ENCODE results near the gene HERC4.
A peak's percentile ranks its signal among the peaks of the same experiment; 100 is the strongest.

Gene HERC4, protein sequence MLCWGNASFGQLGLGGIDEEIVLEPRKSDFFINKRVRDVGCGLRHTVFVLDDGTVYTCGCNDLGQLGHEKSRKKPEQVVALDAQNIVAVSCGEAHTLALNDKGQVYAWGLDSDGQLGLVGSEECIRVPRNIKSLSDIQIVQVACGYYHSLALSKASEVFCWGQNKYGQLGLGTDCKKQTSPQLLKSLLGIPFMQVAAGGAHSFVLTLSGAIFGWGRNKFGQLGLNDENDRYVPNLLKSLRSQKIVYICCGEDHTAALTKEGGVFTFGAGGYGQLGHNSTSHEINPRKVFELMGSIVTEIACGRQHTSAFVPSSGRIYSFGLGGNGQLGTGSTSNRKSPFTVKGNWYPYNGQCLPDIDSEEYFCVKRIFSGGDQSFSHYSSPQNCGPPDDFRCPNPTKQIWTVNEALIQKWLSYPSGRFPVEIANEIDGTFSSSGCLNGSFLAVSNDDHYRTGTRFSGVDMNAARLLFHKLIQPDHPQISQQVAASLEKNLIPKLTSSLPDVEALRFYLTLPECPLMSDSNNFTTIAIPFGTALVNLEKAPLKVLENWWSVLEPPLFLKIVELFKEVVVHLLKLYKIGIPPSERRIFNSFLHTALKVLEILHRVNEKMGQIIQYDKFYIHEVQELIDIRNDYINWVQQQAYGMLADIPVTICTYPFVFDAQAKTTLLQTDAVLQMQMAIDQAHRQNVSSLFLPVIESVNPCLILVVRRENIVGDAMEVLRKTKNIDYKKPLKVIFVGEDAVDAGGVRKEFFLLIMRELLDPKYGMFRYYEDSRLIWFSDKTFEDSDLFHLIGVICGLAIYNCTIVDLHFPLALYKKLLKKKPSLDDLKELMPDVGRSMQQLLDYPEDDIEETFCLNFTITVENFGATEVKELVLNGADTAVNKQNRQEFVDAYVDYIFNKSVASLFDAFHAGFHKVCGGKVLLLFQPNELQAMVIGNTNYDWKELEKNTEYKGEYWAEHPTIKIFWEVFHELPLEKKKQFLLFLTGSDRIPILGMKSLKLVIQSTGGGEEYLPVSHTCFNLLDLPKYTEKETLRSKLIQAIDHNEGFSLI

DNA sequence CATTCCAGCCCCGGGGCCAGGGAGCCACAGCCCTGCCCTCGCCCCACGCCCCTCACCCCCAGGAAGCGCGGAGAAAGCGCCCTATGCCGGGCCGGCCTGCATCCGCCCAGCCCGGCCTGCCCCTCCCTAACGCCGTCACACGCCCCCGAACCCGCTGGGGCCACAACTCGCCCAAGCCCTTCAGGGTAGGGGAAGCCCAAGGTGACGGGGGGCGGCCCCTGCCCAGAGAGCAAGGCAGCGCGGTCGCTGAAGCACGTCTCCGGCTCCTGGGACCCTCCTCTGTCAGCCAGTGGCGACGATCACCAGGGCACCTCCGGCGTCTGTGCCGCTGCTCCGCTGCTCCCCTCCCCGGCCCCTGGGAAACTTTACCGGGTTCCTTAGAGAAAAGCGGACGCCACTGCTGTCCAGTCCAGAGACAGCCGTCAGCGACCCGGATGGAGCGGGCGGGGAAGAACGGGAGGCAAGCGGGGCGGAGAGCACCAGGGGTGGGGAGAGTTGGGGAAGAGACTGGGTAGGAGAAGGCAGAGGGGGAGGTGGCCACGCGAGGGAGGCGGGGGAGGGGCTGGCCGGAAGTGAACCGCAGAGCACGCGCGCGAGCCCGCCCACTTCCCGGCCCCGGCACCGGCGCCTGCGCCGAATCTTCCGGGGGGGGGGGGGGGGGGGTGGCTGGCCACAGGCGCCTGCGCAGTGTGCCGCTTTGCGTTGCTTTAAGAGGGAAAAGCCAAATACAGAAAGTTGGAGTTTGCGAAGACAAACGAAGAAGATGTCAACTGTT lies at the start of gene HERC4:
TSS of gene HERC4 (minus strand) at position 509 of the 775 bp plus-strand sequence. CDS start 2,175 bp downstream, outside the sequence.
- DNase-seq, result peak; percentile 74 to 94 (median 82)

GRCh38 chr10:68124718-68125117 lies 49.6 kb upstream of the HERC4 start:
- DNase-seq, result no peak

GRCh38 chr10:68121852-68122251 lies 46.8 kb upstream of the HERC4 start:
- no peak for DNase-seq

DNA sequence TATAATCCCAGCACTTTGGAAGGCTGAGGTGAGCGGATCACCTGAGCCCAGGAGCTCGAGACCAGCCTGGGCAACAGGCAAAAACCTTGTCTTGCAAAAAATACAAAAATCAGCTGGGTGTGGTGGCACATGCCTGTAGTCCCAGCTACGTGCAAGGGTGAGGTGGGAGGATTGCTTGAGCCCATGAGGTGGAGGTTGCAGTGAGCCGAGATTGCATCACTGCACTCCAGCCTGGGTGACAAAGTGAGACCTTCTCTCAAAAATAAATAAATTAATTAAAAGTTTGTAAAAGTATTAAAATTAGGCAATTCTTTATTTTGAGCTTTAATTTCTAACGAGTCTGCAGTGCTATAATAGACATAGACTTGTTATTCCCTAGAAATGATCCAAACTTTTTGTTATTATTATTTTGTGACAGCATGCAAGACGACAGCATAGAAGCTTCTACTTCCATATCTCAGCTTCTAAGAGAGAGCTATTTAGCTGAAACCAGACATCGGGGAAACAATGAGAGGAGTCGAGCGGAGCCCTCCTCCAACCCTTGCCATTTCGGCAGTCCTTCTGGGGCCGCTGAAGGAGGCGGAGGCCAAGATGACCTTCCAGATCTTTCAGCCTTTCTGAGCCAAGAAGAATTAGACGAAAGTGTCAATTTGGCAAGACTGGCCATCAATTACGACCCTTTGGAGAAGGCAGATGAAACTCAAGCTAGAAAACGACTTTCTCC lies 46.1 kb upstream of the HERC4 start:
- DNase-seq, result no peak

GRCh38 chr10:68118657-68119056 lies 43.6 kb upstream of the HERC4 start:
- no peak for DNase-seq

- DNase-seq, result no peak
These were observed 37.8 kb upstream of the HERC4 start for GRCh38 chr10:68112837-68113236.

DNA sequence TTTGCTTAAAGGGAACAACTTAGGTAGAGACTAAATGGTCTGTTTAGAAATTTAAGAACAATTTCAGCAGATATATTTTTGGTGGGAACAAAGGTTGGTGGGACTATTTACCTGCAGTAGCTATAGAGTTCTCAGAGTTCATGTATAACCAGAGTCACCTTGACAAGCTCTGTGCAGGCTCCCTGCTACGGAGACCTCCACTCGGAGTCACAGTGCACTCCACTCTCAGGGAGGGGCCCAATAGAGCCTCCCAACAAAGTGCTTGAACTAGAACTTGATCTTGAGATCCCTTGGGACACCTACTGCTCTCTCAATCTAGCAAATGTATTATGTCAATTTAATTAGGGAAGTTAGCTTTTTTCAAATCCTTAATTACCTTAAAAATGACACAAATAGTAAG lies 36.5 kb upstream of the HERC4 start:
- no peak for DNase-seq

DNA sequence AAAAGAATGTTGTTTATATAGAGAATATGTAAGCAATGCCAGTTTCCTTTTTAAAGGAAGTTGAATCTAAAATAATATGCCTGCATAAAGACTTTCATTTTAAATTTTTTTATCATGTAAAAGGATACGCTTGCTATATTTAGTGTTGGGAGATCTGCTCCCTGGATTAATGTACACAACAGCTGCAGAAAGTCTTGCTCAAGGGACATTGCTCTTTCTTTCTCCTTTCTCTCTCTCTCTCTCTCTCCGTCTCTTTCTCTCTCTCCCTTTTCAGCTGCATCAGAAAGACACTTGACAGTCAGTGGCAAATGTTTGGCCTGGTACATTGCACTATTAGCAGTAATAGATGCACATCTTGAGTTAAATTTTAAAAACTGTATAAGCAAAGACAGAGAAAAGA lies 34.9 kb upstream of the HERC4 start:
- DNase-seq, result no peak

- DNase-seq, result no peak
These were observed 34.2 kb upstream of the HERC4 start, which contains the start of gene MYPN for GRCh38 chr10:68109331-68109730. MYPN (plus strand) TSS chr10:68109488; CDS start chr10:68121439, 11,951 bp downstream.

- DNase-seq, result no peak
These were observed 33.6 kb upstream of the HERC4 start for GRCh38 chr10:68108653-68109052.

DNA sequence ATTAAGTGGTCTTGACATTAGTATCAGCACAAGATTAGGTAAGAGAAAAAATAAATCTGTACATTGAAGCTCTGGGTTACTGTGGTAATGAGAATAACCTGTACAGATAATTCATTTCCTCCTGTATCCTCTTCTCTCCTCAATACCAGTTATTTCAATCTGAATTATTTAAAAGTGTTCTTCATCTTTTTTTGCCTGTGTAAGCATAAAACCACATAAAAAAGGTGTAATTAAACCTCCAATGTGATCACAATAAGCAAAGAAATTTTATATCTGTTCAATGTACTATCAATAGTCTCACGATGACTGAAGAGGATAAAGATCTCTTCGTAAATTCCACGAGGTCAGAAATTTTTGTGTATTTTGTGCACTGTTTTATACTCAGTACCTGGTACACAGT lies 33.0 kb upstream of the HERC4 start:
- no peak for DNase-seq

GRCh38 chr10:68107651-68108050 lies 32.6 kb upstream of the HERC4 start:
- no peak for DNase-seq

- DNase-seq, result no peak
These were observed 31.6 kb upstream of the HERC4 start for GRCh38 chr10:68106656-68107055.

GRCh38 chr10:68105820-68106219 lies 30.7 kb upstream of the HERC4 start:
- DNase-seq, result no peak

GRCh38 chr10:68103901-68104300 lies 28.8 kb upstream of the HERC4 start:
- DNase-seq, result no peak

DNA sequence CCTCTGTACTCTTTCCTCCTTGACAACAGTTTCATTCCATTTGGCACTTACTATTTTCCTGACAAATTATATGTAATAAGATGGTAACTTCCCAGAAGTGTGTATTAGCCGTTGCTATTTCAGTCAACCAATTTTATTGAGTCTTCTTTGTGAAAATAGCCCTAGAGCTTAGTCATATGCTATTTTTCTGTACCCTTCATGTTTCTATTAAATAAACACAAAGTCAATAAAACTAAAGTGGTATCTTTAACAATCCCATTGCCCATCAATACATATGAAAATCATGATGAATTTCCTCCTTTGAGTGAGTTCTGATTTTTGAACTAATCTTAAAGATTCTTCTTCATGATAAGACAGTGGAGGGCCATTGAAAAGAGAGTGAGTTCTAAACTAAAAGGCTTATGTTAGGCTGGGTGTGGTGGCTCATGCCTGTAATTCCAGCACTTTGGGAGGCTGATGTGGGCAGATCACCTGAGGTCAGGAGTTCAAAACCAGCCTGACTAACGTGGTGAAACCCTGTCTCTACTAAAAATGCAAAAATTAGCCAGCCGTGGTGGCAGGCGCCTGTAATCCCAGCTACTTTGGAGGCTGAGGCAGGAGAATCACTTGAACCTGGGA lies 28.3 kb upstream of the HERC4 start:
- DNase-seq, result no peak

DNA sequence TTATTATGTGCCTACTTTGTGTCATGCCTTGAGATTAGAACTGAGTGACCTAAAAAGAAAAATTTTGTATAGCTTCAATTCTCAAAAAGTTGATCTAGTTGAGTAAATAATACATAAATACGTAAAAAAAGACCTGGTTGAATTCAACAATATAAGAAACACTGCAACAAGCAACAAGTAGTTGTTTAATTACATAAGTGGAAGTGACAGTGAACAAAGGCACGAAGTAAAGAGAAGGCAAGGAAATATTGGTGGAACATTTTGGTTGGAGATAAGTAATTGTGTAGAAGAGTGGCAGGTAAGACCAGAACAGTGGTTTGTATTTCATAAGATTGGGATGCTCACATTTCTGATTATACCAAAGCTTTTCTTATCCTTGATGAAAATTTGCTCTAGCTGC lies 26.0 kb upstream of the HERC4 start:
- DNase-seq, result no peak

GRCh38 chr10:68099736-68100135 lies 24.7 kb upstream of the HERC4 start:
- no peak for DNase-seq

GRCh38 chr10:68096913-68097516 lies 21.9 kb upstream of the HERC4 start:
- DNase-seq, result no peak

DNA sequence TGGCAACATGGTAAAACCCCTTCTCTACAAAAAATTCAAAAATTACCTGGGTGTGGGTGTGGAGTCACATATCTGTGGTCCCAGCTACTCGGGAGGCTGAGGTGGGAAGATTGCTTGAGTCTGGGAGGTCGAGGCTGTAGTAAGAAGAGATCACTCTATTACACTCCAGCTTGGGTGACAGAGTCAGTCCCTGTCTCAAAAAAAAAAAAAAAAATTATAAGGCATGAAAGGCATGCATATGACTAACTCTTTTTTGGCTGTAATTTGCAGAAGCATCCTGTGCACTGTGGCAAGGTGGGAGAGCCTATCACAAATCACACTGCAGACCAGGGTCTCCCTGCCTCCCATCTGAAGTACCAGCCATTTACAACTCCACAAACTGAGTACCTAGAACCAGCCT lies 20.1 kb upstream of the HERC4 start:
- DNase-seq, result no peak

DNA sequence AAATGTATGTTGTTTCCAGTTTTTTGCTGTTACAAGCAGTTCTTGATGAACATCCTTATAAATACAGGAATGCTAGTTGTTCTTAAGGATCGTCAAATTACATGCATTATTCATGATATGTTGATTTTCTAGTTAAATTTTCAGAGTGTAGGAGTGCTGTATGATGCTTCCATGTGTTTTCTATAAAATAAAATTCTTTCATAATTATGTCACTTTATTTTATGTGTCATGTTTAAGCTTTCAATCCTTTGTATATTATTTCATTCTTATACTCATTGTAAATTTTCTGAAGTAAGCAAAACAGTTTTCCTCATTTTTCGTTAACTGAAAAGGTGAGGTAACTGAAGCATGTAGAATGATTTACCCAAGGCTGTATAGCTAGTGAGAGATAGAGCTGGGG lies 17.4 kb upstream of the HERC4 start:
- no peak for DNase-seq
